Measurements from ENCODE around the gene RDH8.

The RDH8 gene

GRCh38 chr19:10045371-10045770 lies 32.1 kb downstream of the RDH8 start (continued):
- TF ChIP-seq CSRNP3 (CRISPR knock-in tag; IDR thresholded peaks at IDR 0.05) (no peak), BACH2 (CRISPR knock-in tag; IDR thresholded peaks at IDR 0.05; ENCODE audit: borderline replicate concordance) (no peak), ESRRG (CRISPR knock-in tag; IDR thresholded peaks at IDR 0.05) (no peak), ZNF8 (CRISPR knock-in tag; IDR thresholded peaks at IDR 0.05) (no peak), ZNF70 (CRISPR knock-in tag; IDR thresholded peaks at IDR 0.05) (no peak), SNAI2 (CRISPR knock-in tag; IDR thresholded peaks at IDR 0.05) (no peak), PPARA (CRISPR knock-in tag; IDR thresholded peaks at IDR 0.05; ENCODE audit: borderline replicate concordance) (no peak)

GRCh38 chr19:10049626-10050025 lies 36.3 kb downstream of the RDH8 start:
- TF ChIP-seq ZNF70 (CRISPR knock-in tag; IDR thresholded peaks at IDR 0.05): no peak
- no peak for TF ChIP-seq PPARA (CRISPR knock-in tag; IDR thresholded peaks at IDR 0.05; ENCODE audit: borderline replicate concordance)
- no peak for TF ChIP-seq OSR1 (CRISPR knock-in tag; IDR thresholded peaks at IDR 0.05)
- no peak for TF ChIP-seq CSDC2 (CRISPR knock-in tag; IDR thresholded peaks at IDR 0.05)
- TF ChIP-seq TOX (CRISPR knock-in tag; IDR thresholded peaks at IDR 0.05; ENCODE audit: borderline replicate concordance): no peak
- no peak for TF ChIP-seq GLIS3 (CRISPR knock-in tag; IDR thresholded peaks at IDR 0.05)
- TF ChIP-seq, protein P1, sequence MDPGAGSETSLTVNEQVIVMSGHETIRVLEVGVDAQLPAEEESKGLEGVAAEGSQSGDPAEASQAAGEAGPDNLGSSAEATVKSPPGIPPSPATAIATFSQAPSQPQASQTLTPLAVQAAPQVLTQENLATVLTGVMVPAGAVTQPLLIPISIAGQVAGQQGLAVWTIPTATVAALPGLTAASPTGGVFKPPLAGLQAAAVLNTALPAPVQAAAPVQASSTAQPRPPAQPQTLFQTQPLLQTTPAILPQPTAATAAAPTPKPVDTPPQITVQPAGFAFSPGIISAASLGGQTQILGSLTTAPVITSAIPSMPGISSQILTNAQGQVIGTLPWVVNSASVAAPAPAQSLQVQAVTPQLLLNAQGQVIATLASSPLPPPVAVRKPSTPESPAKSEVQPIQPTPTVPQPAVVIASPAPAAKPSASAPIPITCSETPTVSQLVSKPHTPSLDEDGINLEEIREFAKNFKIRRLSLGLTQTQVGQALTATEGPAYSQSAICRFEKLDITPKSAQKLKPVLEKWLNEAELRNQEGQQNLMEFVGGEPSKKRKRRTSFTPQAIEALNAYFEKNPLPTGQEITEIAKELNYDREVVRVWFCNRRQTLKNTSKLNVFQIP (CRISPR knock-in tag; IDR thresholded peaks at IDR 0.05; ENCODE audit: borderline replicate concordance, low read depth): no peak
- TF ChIP-seq RARB (CRISPR knock-in tag; IDR thresholded peaks at IDR 0.05): no peak
- TF ChIP-seq TSHZ2 (CRISPR knock-in tag; IDR thresholded peaks at IDR 0.05): no peak
- TF ChIP-seq CREB5 (CRISPR knock-in tag; IDR thresholded peaks at IDR 0.05; ENCODE audit: low read depth): no peak
- no peak for TF ChIP-seq ZC3H10 (CRISPR knock-in tag; IDR thresholded peaks at IDR 0.05)
- TF ChIP-seq PATZ1 (CRISPR knock-in tag; IDR thresholded peaks at IDR 0.05; ENCODE audit: borderline replicate concordance): no peak
- TF ChIP-seq ISL1 (CRISPR knock-in tag; IDR thresholded peaks at IDR 0.05): no peak
- TF ChIP-seq ESRRG (CRISPR knock-in tag; IDR thresholded peaks at IDR 0.05): no peak
- TF ChIP-seq BACH2 (CRISPR knock-in tag; IDR thresholded peaks at IDR 0.05; ENCODE audit: borderline replicate concordance): no peak
- TF ChIP-seq ZNF565 (CRISPR knock-in tag; conservative IDR thresholded peaks at IDR 0.05; ENCODE audit: low read depth): no peak
- no peak for TF ChIP-seq SNAI2 (CRISPR knock-in tag; IDR thresholded peaks at IDR 0.05)
- TF ChIP-seq ZFP3 (CRISPR knock-in tag; IDR thresholded peaks at IDR 0.05): no peak
- no peak for TF ChIP-seq ARNTL (CRISPR knock-in tag; IDR thresholded peaks at IDR 0.05; ENCODE audit: borderline replicate concordance, low read depth)
- no peak for ATAC-seq

GRCh38 chr19:10052602-10053360 lies 39.5 kb downstream of the RDH8 start:
- no peak for ATAC-seq
- TF ChIP-seq ZNF70 (CRISPR knock-in tag; IDR thresholded peaks at IDR 0.05) (no peak), ESRRG (CRISPR knock-in tag; IDR thresholded peaks at IDR 0.05) (no peak), PATZ1 (CRISPR knock-in tag; IDR thresholded peaks at IDR 0.05; ENCODE audit: borderline replicate concordance) (no peak), SNAI2 (CRISPR knock-in tag; IDR thresholded peaks at IDR 0.05) (no peak), CREB5 (CRISPR knock-in tag; IDR thresholded peaks at IDR 0.05; ENCODE audit: low read depth) (no peak), ISL1 (CRISPR knock-in tag; IDR thresholded peaks at IDR 0.05) (no peak), TOX (CRISPR knock-in tag; IDR thresholded peaks at IDR 0.05; ENCODE audit: borderline replicate concordance) (no peak), ZFP3 (CRISPR knock-in tag; IDR thresholded peaks at IDR 0.05) (no peak), OSR1 (CRISPR knock-in tag; IDR thresholded peaks at IDR 0.05) (no peak), CSDC2 (CRISPR knock-in tag; IDR thresholded peaks at IDR 0.05) (no peak), CSRNP3 (CRISPR knock-in tag; IDR thresholded peaks at IDR 0.05) (no peak), TCF4 (CRISPR knock-in tag; IDR thresholded peaks at IDR 0.05; ENCODE audit: borderline replicate concordance) (no peak)

All from SK-N-SH treated with all-trans-retinoic acid at 6 μM for 48 hours (cell line).